Natural killer cell treated with Interleukin-12 subunit alpha and Interleukin-12 subunit beta and Interleukin-15 and Interleukin-18, amount 100 ng/mL, for 72 hours (primary cell): Measurements from ENCODE around the gene UBE2K. TPM values are rescaled to one million over a fixed set of nuclear protein-coding genes. Genes with fewer than 3 reads are reported as not detected.
"Not testable (repeated sequence)": the region's sequence is repeated elsewhere in the genome, so short reads cannot be mapped to it uniquely, and the experiment has no call there.

Experiments used
- ATAC-seq, 2 donors: fragments of 150-1000 bp; cut with Tn5 transposase in 1 of 2; sonication (Bioruptor Pico), chemical (Tn5 transposase) in 1 of 2; 2 replicates each; pipeline ENCODE4 v1.10.0; 2021
- DNase-seq: peaks from one replicate; pipeline ENCODE4 v3.0.0; 2022; ENCODE audit warnings: low spot score
- H3K27ac Mint-ChIP-seq, 2 donors: 1 replicate in 1 of 2; 2 replicates in 1 of 2; pipeline ENCODE4 v1.8.0; 2022; ENCODE audit warnings: mixed read lengths in 2 of 2, mild to moderate bottlenecking in 1 of 2, moderate library complexity in 1 of 2
- H3K27me3 Mint-ChIP-seq, 2 donors: 1 replicate in 1 of 2; 2 replicates in 1 of 2; pipeline ENCODE4 v1.8.0; 2022; ENCODE audit warnings: mixed read lengths in 2 of 2
- H3K36me3 Mint-ChIP-seq: one replicate; pipeline ENCODE4 v1.8.0; 2022; ENCODE audit warnings: mixed read lengths
- H3K4me1 Mint-ChIP-seq, 2 donors: 1 replicate in 1 of 2; 2 replicates in 1 of 2; pipeline ENCODE4 v1.8.0; 2022; ENCODE audit warnings: low read depth in 2 of 2, mixed read lengths in 2 of 2, mild to moderate bottlenecking in 1 of 2
- H3K4me3 Mint-ChIP-seq: one replicate; pipeline ENCODE4 v1.8.0; 2022; ENCODE audit warnings: mixed read lengths
- H3K9me3 Mint-ChIP-seq: 2 replicates; pipeline ENCODE4 v1.8.0; 2022; ENCODE audit warnings: mixed read lengths
- total RNA-seq, 2 donors: library from RNA; stranded (reverse); gene quantifications; one replicate each; pipeline ENCODE4 v1.2.3, GENCODE V29; 2022

The UBE2K gene
- total RNA-seq, 2 donors from 2014 or later: 62.8 to 89.7 TPM

DNA sequence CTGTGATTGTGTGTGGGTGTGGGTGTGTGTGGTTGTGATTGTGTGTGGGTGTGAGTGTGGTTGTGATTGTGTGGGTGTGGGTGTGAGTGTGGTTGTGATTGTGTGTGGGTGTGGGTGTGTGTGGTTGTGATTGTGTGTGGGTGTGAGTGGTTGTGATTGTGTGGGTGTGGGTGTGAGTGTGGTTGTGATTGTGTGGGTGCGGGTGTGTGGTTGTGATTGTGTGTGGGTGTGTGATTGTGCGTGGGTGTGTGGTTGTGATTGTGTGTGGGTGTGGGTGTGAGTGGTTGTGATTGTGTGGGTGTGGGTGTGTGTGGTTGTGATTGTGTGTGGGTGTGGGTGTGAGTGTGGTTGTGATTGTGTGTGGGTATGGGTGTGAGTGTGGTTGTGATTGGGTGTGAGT lies 115.8 kb downstream of the UBE2K start:
- DNase-seq, H3K9me3 Mint-ChIP-seq, H3K4me3 Mint-ChIP-seq, H3K27me3 Mint-ChIP-seq, ATAC-seq: not testable (repeated sequence)
- Mint-ChIP-seq H3K4me1 (peaks cover 13 to 20% of the 10 kb centered on the region in 2 donors), H3K27ac (peak overlapping the region in 1 of 2 donors; percentile 83), H3K36me3 (peaks cover 13% of the 10 kb centered on the region)

- peaks cover 13% of the 10 kb centered on the region for H3K36me3 Mint-ChIP-seq
- peaks cover 13 to 20% of the 10 kb centered on the region in 2 donors for H3K4me1 Mint-ChIP-seq
- peak overlapping the region; percentile 59 to 83 for H3K27ac Mint-ChIP-seq
- peak overlapping the region; percentile 20 for H3K4me3 Mint-ChIP-seq
- peak; percentile 45 to 46 for ATAC-seq
- no peak for DNase-seq
- peaks cover 8% of the 10 kb centered on the region for H3K9me3 Mint-ChIP-seq
- H3K27me3 Mint-ChIP-seq: no peaks in the 10 kb centered on the region
These were observed 116.7 kb downstream of the UBE2K start for GRCh38 chr4:39814403-39815185.

DNA sequence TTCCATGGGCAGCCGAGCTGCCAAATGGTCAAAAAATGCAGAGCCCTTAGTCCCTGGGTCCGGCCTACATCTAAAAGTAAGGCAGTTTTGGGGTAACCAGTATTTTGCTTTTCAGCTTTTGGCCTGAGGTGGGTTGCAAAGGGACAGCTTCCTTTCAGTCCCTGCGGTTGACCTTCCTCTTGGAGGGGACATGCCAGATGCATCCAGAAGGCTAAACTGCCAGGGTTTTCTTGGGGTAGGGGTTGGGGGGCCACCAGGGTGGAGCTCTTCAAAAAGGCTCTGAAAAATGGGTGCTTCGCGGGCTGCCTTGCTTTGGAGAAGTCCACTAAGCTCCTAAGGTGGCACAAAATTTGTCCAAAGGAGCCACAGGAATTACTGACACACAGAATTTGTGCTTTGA lies 120.7 kb downstream of the UBE2K start:
- peaks cover 4% of the 10 kb centered on the region for H3K36me3 Mint-ChIP-seq
- peaks cover 4% of the 10 kb centered on the region for H3K9me3 Mint-ChIP-seq
- DNase-seq (no peak), ATAC-seq (no peak)
- no peak overlapping the region for H3K4me3 Mint-ChIP-seq
- H3K27me3 Mint-ChIP-seq: no peaks in the 10 kb centered on the region
- peaks cover 0 to 10% of the 10 kb centered on the region in 2 donors for H3K4me1 Mint-ChIP-seq
- H3K27ac Mint-ChIP-seq: no peak overlapping the region

DNA sequence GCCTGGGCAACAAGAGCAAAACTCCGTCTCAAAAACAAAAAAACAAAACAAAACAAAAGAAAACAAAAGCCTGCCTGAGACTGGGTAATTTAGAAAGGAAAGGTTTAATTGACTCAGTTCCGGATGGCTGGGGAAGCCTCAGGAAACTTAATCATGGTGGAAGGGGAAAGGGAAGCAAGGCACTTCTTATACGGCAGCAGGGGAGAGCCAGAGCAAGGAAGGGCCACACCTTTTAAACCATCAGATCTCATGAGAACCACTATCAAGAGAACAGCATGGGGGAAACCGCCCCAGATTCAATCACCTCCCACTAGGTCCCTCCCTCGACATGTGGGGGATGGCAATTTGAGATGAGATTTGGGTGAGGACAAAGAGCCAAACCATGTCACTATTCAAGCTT lies 122.2 kb downstream of the UBE2K start:
- no peaks in the 10 kb centered on the region for H3K4me1 Mint-ChIP-seq
- no peaks in the 10 kb centered on the region for H3K27me3 Mint-ChIP-seq
- no peak overlapping the region for H3K4me3 Mint-ChIP-seq
- no peaks in the 10 kb centered on the region for H3K9me3 Mint-ChIP-seq
- H3K27ac Mint-ChIP-seq: no peak overlapping the region
- H3K36me3 Mint-ChIP-seq: no peaks in the 10 kb centered on the region
- no peak for ATAC-seq
- no peak for DNase-seq

GRCh38 chr4:39821951-39822350 lies 124.0 kb downstream of the UBE2K start:
- no peaks in the 10 kb centered on the region for H3K9me3 Mint-ChIP-seq
- H3K27ac Mint-ChIP-seq: no peak overlapping the region
- no peak for ATAC-seq
- DNase-seq: no peak
- H3K4me1 Mint-ChIP-seq: no peaks in the 10 kb centered on the region
- no peak overlapping the region for H3K4me3 Mint-ChIP-seq
- H3K27me3 Mint-ChIP-seq: no peaks in the 10 kb centered on the region
- H3K36me3 Mint-ChIP-seq: no peaks in the 10 kb centered on the region

- H3K4me1 Mint-ChIP-seq: no peaks in the 10 kb centered on the region
- ATAC-seq (no peak), DNase-seq (no peak)
- H3K4me3 Mint-ChIP-seq: no peak overlapping the region
- H3K27me3 Mint-ChIP-seq: no peaks in the 10 kb centered on the region
- no peaks in the 10 kb centered on the region for H3K9me3 Mint-ChIP-seq
- H3K27ac Mint-ChIP-seq: no peak overlapping the region
- no peaks in the 10 kb centered on the region for H3K36me3 Mint-ChIP-seq
These were observed 124.7 kb downstream of the UBE2K start for GRCh38 chr4:39822662-39823061.

DNA sequence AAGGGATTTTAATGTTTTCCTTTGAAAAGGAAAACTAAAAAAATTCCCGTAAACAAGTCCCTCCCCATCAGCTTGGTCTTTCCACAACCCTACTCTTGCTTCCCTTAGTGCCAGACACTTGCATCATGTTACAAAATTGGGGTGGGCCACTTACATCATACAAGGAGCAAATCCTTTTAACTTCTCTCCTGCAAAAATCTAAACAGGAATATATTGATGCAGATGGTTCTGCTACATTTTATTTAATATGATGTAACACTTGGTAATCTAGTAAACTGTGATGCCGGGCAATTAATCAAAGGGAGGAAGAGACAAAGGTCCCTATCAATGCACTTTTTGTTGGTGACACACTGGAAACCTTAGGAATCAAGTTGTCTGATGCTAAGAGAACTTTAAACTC lies 125.3 kb downstream of the UBE2K start:
- Mint-ChIP-seq H3K27ac (no peak overlapping the region), H3K36me3 (no peaks in the 10 kb centered on the region), H3K9me3 (no peaks in the 10 kb centered on the region), H3K27me3 (no peaks in the 10 kb centered on the region), H3K4me3 (no peak overlapping the region), H3K4me1 (no peaks in the 10 kb centered on the region)
- ATAC-seq: no peak
- DNase-seq: no peak

GRCh38 chr4:39825090-39825489 lies 127.2 kb downstream of the UBE2K start:
- no peak overlapping the region for H3K27ac Mint-ChIP-seq
- H3K27me3 Mint-ChIP-seq: no peaks in the 10 kb centered on the region
- no peaks in the 10 kb centered on the region for H3K4me1 Mint-ChIP-seq
- H3K36me3 Mint-ChIP-seq: no peaks in the 10 kb centered on the region
- ATAC-seq (no peak), DNase-seq (no peak)
- H3K4me3 Mint-ChIP-seq: no peak overlapping the region
- H3K9me3 Mint-ChIP-seq: no peaks in the 10 kb centered on the region

DNA sequence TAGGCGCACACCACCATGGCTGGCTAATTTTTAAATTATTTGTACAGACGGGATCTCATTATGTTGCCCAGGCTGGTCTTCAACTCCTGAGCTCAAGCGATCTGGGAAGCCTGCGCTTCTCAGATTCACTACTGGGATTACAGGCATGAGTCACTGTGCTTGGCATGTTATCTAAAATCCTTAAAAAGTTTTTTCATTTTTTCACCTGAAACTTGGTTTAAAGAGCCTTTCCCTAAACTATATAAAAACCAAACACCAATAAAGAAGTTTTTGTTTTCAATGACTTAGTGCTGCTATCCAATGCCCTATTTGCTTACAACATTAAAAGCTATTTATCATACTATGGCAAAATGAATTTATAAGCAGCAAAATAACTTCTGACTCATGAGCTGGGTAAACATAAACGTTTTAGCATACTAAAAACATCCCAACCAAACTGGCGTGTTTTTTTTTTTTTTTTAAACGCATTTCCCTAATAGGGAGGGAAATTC lies 127.8 kb downstream of the UBE2K start:
- H3K9me3 Mint-ChIP-seq: no peaks in the 10 kb centered on the region
- no peak for ATAC-seq
- no peaks in the 10 kb centered on the region for H3K27me3 Mint-ChIP-seq
- H3K4me1 Mint-ChIP-seq: no peaks in the 10 kb centered on the region
- no peak overlapping the region for H3K4me3 Mint-ChIP-seq
- no peaks in the 10 kb centered on the region for H3K36me3 Mint-ChIP-seq
- H3K27ac Mint-ChIP-seq: no peak overlapping the region
- no peak for DNase-seq

Other genes starting within 250 kb of the UBE2K start
- 1,000 to 10,000 TPM in 1 of 2 donors, 100 to 1,000 TPM in 1; 980 to 1,126 TPM for gene RPL9, start 239.2 kb upstream of the UBE2K start, total RNA-seq
- gene LIAS, start 239.1 kb upstream of the UBE2K start, total RNA-seq: 10 to 100 TPM; 19.0 to 33.1 TPM
- gene UGDH, start 170.7 kb upstream of the UBE2K start, total RNA-seq: 10 to 100 TPM; 21.8 to 39.5 TPM
- gene SMIM14, start 59.3 kb upstream of the UBE2K start, total RNA-seq: 1 to 10 TPM; 2.5 to 7.8 TPM